Liver (tissue), 9 donors: Measurements from ENCODE around the gene POLR2C. TPM values are rescaled to one million over a fixed set of nuclear protein-coding genes. Genes with fewer than 3 reads are reported as not detected.
"Not testable (repeated sequence)": the region's sequence is repeated elsewhere in the genome, so short reads cannot be mapped to it uniquely, and the experiment has no call there.

Experiments used
- DNase-seq: peaks from one replicate; pipeline ENCODE4 v3.0.0-alpha.2; 2017; ENCODE audit warnings: low spot score
- H3K27ac ChIP-seq, 2 donors: one replicate each; pipeline ENCODE4 v1.7.0; 2013; ENCODE audit warnings: inconsistent platforms in 2 of 2, low read length in 2 of 2, control low read depth in 1 of 2, low read depth in 1 of 2, mild to moderate bottlenecking in 1 of 2
- H3K27me3 ChIP-seq, 4 donors: one replicate each; pipeline versions ENCODE4 v1.6.1 to v1.7.0; 2013; ENCODE audit warnings: low read length in 3 of 4, inconsistent platforms in 1 of 4, mild to moderate bottlenecking in 1 of 4, moderate library complexity in 1 of 4; ENCODE audit not compliant: control insufficient read depth in 4 of 4, insufficient read depth in 4 of 4
- H3K36me3 ChIP-seq, 4 donors: one replicate each; pipeline versions ENCODE4 v1.6.1 to v1.7.0; 2013; ENCODE audit warnings: low read length in 3 of 4, mild to moderate bottlenecking in 3 of 4, low read depth in 1 of 4, moderate library complexity in 1 of 4; ENCODE audit not compliant: control insufficient read depth in 4 of 4, insufficient read depth in 3 of 4
- H3K4me1 ChIP-seq, 4 donors: one replicate each; pipeline versions ENCODE4 v1.6.1 to v1.7.0; 2013; ENCODE audit warnings: low read length in 3 of 4, mild to moderate bottlenecking in 3 of 4, moderate library complexity in 1 of 4; ENCODE audit not compliant: control insufficient read depth in 4 of 4, insufficient read depth in 4 of 4
- H3K4me3 ChIP-seq, 3 donors: one replicate each; pipeline versions ENCODE4 v1.6.1 to v1.7.0; 2013; ENCODE audit warnings: low read length in 3 of 3, control low read depth in 1 of 3, low read depth in 1 of 3, mild to moderate bottlenecking in 1 of 3
- H3K9ac ChIP-seq, 2 donors: one replicate each; pipeline ENCODE4 v1.7.0; 2013; ENCODE audit warnings: low read length in 2 of 2, mild to moderate bottlenecking in 2 of 2, moderate library complexity in 2 of 2, control low read depth in 1 of 2, low read depth in 1 of 2
- H3K9me3 ChIP-seq, 4 donors: one replicate each; pipeline versions ENCODE4 v1.6.1 to v1.7.0; 2013; ENCODE audit warnings: low read length in 3 of 4; ENCODE audit not compliant: control insufficient read depth in 4 of 4
- EGR1 ChIP-seq, 2 donors: IDR thresholded peaks; 2 replicates each; pipeline ENCODE4 v1.6.1; 2016 to 2018; ENCODE audit warnings: antibody characterized with exemption in 2 of 2, low read depth in 2 of 2
- FOXA1 ChIP-seq: IDR thresholded peaks from 2 replicates; pipeline ENCODE4 v1.6.1; 2016; ENCODE audit warnings: antibody characterized with exemption
- FOXA2 ChIP-seq: IDR thresholded peaks from 2 replicates; pipeline ENCODE4 v1.6.1; 2016; ENCODE audit warnings: antibody characterized with exemption
- GABPA ChIP-seq, 2 donors: IDR thresholded peaks in 1 of 2; conservative IDR thresholded peaks in 1 of 2; 2 replicates each; pipeline ENCODE4 v1.6.1; 2016; ENCODE audit warnings: antibody characterized with exemption in 2 of 2, mild to moderate bottlenecking in 1 of 2, moderate library complexity in 1 of 2
- HNF4G ChIP-seq: IDR thresholded peaks from 2 replicates; pipeline ENCODE4 v1.6.1; 2016; ENCODE audit warnings: antibody characterized with exemption
- JUND ChIP-seq, 2 donors: IDR thresholded peaks; 2 replicates each; pipeline ENCODE4 v1.6.1; 2016; ENCODE audit warnings: antibody characterized with exemption in 2 of 2
- NR2F2 ChIP-seq: IDR thresholded peaks from 2 replicates; pipeline ENCODE4 v1.6.1; 2016; ENCODE audit warnings: antibody characterized with exemption
- RAD21 ChIP-seq, 2 donors: IDR thresholded peaks; 2 replicates each; pipeline ENCODE4 v1.6.1; 2016; ENCODE audit warnings: antibody characterized with exemption in 2 of 2, mild to moderate bottlenecking in 2 of 2
- RXRA ChIP-seq, 2 donors: IDR thresholded peaks; 2 replicates each; pipeline ENCODE4 v1.6.1; 2017 to 2018; ENCODE audit warnings: antibody characterized with exemption in 2 of 2, mild to moderate bottlenecking in 1 of 2
- TAF1 ChIP-seq: conservative IDR thresholded peaks from 2 replicates; pipeline ENCODE4 v1.6.1; 2016; ENCODE audit warnings: antibody characterized with exemption, mild to moderate bottlenecking
- WGBS: extraction: QIAGEN DNeasy Blood & Tissue Kit; methylation state at CpG from one replicate; pipeline ENCODE4 v1.1.7; 2013; 5-methylcytosine and 5-hydroxymethylcytosine counted together
- polyA plus RNA-seq, 2 donors: library from polyadenylated mRNA; stranded (reverse) in 1 of 2; unstranded in 1 of 2; fragments of 200-250 nt in 1 of 2; fragments of >200 nt in 1 of 2; fragmentation: Nextera tagmentation in 1 of 2; extraction: Ambion mirVana in 1 of 2; gene quantifications; one replicate each; pipeline versions ENCODE4 v1.2.1 to v1.2.3, GENCODE V29; 2013 to 2015
- total RNA-seq, 2 donors: library from RNA; depleted of rRNA; stranded (reverse); fragments of >200 nt; gene quantifications; one replicate each; pipeline ENCODE4 v1.2.3, GENCODE V29; 2014
- TF ChIP-seq, protein P1 (sequence below): IDR thresholded peaks from 2 replicates; pipeline ENCODE4 v1.6.1; 2016; ENCODE audit warnings: antibody characterized with exemption, mild to moderate bottlenecking
- TF ChIP-seq, protein P2 (sequence below): fragments of 150-350 bp; IDR thresholded peaks from 2 replicates; pipeline ENCODE4 v1.5.1; 2017; ENCODE audit warnings: improper control_type of control experiment, low read depth, low read length; ENCODE audit not compliant: missing input control
- TF ChIP-seq, protein P3 (sequence below): IDR thresholded peaks from 2 replicates; pipeline ENCODE4 v1.6.1; 2016; ENCODE audit warnings: antibody characterized with exemption
- donor health status: healthy.
- donor health status: healthy.
- donor health status: healthy.
- donor health status: healthy.
- donor health status: healthy.

Gene POLR2C
- total and polyA plus RNA-seq, 4 donors, result 25.4 to 68.0 (median 51.3) TPM

DNA sequence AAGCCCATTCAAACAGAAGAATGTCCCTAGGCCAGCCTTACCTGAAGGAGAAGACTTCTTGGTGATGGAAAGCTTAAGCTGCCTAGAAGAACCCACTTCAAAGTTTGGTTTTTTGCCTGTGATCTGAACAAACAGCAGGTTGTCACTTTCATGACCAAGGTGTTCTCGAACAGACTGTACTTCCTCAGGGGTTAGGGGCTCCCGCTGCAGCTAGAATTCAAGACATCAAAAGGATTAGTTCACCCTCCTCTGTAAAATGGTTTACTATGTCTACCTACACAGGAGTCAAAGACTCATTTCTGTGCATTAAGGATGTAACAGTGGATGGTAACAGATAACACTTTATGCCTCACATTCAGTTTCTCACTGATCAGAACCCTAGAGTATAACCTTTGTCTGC, 28.5 kb upstream of the POLR2C start:
- no peak overlapping the region for H3K27ac ChIP-seq
- H3K4me3 ChIP-seq, result no peak overlapping the region
- no peak for DNase-seq
- no peak for TF ChIP-seq NR2F2
- no peak for TF ChIP-seq RAD21 (IDR thresholded peaks at IDR 0.05)
- TF ChIP-seq GABPA (IDR thresholded peaks at IDR 0.05 in 1 of 2, conservative IDR thresholded peaks at IDR 0.05 in 1 of 2), result no peak
- no peak for TF ChIP-seq FOXA1
- TF ChIP-seq JUND (IDR thresholded peaks at IDR 0.05), result no peak
- no peaks in the 10 kb centered on the region for H3K27me3 ChIP-seq
- H3K9me3 ChIP-seq, result no peaks in the 10 kb centered on the region
- WGBS, result 96% methylated on average over 2 of the region's 2 CpGs
- H3K4me1 ChIP-seq, result peaks cover 0 to 3% (median under 1%) of the 10 kb centered on the region in 4 donors
- H3K36me3 ChIP-seq, result peaks cover 24 to 78% (median 57%) of the 10 kb centered on the region in 4 donors
- H3K9ac ChIP-seq, result no peak overlapping the region

DNA sequence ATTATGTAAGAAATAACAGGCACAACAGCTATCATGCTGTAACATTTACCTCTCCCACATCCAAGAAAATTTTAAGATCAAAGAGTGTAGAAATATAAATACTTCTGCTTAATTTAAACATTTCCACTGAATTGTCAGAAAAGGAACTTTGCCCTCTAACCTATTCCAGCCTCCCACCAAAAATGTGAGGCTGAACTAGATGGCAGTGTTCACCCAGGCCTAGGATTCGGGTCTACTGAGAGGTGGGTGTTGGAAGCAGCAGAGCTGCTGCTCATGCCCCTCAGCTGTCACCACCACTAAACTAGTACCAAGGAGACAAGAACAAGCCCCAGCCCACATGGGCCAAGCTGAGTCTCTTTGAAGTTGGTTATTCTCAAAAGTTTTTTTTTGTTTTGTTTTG, 26.6 kb upstream of the POLR2C start:
- DNase-seq, result no peak
- Histone ChIP-seq H3K4me3 (no peak overlapping the region), H3K9me3 (no peaks in the 10 kb centered on the region), H3K9ac (no peak overlapping the region), H3K4me1 (peaks cover 0 to 3% (median under 1%) of the 10 kb centered on the region in 4 donors), H3K27me3 (no peaks in the 10 kb centered on the region), H3K27ac (no peak overlapping the region), H3K36me3 (peaks cover 13 to 72% (median 52%) of the 10 kb centered on the region in 4 donors)
- 94% methylated on average over 1 of the region's 1 CpG for WGBS
- TF ChIP-seq EGR1 (IDR thresholded peaks at IDR 0.05; ENCODE audit: low read depth in 2 of 2) (no peak), FOXA1 (no peak)

DNA sequence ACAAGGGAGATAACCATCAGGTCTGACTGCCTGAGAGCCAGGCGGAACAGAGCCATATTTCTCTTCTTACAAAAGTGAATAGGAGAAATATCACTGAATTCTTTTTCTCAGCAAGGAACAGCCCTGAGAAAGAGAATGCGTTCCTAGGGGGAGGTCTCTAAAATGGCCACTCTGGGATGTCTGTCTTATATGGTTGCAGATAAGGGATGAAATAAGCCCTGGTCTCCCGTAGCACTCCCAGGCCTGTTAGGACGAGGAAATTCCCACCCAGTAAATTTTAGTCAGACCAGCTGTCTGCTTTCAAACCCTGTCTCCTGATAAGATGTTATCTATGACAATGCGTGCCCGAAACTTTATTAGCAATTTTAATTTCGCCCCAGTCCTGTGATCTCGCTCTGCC, 22.5 kb upstream of the POLR2C start:
- H3K9me3 ChIP-seq, DNase-seq, H3K9ac ChIP-seq, H3K4me1 ChIP-seq, H3K27me3 ChIP-seq, H3K27ac ChIP-seq, H3K4me3 ChIP-seq: not testable (repeated sequence)
- peaks cover 4 to 36% (median 22%) of the 10 kb centered on the region in 4 donors for H3K36me3 ChIP-seq
- 98% methylated on average over 8 of the region's 8 CpGs for WGBS

DNA sequence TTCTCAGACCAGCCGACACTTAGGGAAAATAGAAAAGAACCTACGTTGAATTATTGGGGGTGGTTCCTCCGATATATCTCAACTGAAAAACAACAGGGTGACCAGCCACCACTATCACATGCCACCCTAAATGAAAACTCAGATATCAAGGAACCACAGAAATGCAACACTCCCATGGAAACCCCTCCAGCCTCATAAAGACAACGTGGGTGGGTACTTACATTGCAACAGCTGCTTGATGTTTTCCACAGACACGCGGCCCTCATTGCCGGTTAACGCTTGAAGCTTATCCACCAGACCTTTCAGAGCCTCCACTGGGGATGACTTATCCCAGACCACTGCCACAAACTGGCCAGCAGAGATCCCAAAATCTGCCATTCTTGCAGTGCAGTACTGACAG, 21.9 kb upstream of the POLR2C start:
- H3K4me1 ChIP-seq, H3K9me3 ChIP-seq, H3K27me3 ChIP-seq, H3K9ac ChIP-seq, H3K27ac ChIP-seq, DNase-seq, H3K4me3 ChIP-seq: not testable (repeated sequence)
- peaks cover 4 to 30% (median 16%) of the 10 kb centered on the region in 4 donors for H3K36me3 ChIP-seq
- 87% methylated on average over 8 of the region's 8 CpGs for WGBS

DNA sequence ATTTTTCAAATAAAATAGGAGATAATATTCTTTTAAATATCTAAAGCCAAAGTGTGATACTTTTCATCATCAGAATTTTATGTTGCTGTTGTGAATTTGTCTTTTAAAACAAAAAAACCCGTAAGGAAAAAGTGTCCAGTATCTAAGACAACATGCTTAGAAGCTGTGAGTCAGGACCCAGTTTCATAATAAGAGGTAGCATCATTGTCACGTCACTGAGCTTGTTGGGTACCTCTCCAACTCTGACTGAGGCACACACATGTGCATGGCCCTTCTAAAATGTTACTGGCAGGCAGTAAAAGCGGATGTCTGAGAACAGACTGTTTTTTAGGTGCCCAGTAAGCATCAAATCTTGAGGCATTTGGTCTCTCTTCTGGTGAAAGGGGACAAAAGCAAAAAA, 17.8 kb upstream of the POLR2C start:
- Histone ChIP-seq H3K27me3 (no peaks in the 10 kb centered on the region), H3K36me3 (peaks cover 0 to 8% (median 3%) of the 10 kb centered on the region in 4 donors)
- WGBS, result 92% methylated on average over 3 of the region's 3 CpGs
- TF ChIP-seq RXRA (IDR thresholded peaks at IDR 0.05) (no peak), EGR1 (IDR thresholded peaks at IDR 0.05; ENCODE audit: low read depth in 2 of 2) (no peak), FOXA2 (no peak), HNF4G (no peak), RAD21 (IDR thresholded peaks at IDR 0.05) (no peak), TAF1 (no peak)
- TF ChIP-seq, protein P1, sequence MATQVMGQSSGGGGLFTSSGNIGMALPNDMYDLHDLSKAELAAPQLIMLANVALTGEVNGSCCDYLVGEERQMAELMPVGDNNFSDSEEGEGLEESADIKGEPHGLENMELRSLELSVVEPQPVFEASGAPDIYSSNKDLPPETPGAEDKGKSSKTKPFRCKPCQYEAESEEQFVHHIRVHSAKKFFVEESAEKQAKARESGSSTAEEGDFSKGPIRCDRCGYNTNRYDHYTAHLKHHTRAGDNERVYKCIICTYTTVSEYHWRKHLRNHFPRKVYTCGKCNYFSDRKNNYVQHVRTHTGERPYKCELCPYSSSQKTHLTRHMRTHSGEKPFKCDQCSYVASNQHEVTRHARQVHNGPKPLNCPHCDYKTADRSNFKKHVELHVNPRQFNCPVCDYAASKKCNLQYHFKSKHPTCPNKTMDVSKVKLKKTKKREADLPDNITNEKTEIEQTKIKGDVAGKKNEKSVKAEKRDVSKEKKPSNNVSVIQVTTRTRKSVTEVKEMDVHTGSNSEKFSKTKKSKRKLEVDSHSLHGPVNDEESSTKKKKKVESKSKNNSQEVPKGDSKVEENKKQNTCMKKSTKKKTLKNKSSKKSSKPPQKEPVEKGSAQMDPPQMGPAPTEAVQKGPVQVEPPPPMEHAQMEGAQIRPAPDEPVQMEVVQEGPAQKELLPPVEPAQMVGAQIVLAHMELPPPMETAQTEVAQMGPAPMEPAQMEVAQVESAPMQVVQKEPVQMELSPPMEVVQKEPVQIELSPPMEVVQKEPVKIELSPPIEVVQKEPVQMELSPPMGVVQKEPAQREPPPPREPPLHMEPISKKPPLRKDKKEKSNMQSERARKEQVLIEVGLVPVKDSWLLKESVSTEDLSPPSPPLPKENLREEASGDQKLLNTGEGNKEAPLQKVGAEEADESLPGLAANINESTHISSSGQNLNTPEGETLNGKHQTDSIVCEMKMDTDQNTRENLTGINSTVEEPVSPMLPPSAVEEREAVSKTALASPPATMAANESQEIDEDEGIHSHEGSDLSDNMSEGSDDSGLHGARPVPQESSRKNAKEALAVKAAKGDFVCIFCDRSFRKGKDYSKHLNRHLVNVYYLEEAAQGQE, result no peak
- TF ChIP-seq, protein P2, sequence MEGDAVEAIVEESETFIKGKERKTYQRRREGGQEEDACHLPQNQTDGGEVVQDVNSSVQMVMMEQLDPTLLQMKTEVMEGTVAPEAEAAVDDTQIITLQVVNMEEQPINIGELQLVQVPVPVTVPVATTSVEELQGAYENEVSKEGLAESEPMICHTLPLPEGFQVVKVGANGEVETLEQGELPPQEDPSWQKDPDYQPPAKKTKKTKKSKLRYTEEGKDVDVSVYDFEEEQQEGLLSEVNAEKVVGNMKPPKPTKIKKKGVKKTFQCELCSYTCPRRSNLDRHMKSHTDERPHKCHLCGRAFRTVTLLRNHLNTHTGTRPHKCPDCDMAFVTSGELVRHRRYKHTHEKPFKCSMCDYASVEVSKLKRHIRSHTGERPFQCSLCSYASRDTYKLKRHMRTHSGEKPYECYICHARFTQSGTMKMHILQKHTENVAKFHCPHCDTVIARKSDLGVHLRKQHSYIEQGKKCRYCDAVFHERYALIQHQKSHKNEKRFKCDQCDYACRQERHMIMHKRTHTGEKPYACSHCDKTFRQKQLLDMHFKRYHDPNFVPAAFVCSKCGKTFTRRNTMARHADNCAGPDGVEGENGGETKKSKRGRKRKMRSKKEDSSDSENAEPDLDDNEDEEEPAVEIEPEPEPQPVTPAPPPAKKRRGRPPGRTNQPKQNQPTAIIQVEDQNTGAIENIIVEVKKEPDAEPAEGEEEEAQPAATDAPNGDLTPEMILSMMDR, result no peak
- TF ChIP-seq, protein P3, sequence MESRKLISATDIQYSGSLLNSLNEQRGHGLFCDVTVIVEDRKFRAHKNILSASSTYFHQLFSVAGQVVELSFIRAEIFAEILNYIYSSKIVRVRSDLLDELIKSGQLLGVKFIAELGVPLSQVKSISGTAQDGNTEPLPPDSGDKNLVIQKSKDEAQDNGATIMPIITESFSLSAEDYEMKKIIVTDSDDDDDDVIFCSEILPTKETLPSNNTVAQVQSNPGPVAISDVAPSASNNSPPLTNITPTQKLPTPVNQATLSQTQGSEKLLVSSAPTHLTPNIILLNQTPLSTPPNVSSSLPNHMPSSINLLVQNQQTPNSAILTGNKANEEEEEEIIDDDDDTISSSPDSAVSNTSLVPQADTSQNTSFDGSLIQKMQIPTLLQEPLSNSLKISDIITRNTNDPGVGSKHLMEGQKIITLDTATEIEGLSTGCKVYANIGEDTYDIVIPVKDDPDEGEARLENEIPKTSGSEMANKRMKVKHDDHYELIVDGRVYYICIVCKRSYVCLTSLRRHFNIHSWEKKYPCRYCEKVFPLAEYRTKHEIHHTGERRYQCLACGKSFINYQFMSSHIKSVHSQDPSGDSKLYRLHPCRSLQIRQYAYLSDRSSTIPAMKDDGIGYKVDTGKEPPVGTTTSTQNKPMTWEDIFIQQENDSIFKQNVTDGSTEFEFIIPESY, result no peak

More for the DNA sequence above, 17.8 kb upstream of the POLR2C start:
- Histone ChIP-seq H3K4me3 (no peak overlapping the region), H3K9me3 (no peaks in the 10 kb centered on the region), H3K27ac (no peak overlapping the region), H3K4me1 (peaks cover 4 to 26% (median 16%) of the 10 kb centered on the region in 4 donors), H3K9ac (no peak overlapping the region)
- no peak for DNase-seq
